ENCODE data around the gene BPIFB6.

DNA sequence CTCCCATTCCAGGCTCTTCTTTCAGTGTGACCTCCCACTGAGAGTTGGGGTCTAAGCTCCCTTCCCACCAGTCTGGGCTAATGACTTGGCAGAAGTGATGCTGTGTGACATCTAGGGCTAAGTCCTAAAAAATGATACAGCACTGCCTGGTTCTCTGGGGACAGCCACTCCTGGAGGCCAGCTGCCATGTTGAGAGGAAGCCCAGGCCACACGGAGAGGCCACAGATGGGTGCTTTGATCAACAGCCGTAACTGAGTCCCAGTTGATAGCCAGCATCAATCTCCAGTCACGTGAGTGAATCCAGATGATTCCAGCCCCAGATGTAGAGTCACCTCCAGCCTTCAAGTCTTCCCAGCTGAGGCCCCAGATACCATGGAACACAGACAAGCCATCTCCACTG is 41.0 kb upstream of the BPIFB6 start:
- no peak for TF ChIP-seq EZH2 (IDR thresholded peaks at IDR 0.05; ENCODE audit: low read length, unreplicated experiment)
- TF ChIP-seq, protein P1, sequence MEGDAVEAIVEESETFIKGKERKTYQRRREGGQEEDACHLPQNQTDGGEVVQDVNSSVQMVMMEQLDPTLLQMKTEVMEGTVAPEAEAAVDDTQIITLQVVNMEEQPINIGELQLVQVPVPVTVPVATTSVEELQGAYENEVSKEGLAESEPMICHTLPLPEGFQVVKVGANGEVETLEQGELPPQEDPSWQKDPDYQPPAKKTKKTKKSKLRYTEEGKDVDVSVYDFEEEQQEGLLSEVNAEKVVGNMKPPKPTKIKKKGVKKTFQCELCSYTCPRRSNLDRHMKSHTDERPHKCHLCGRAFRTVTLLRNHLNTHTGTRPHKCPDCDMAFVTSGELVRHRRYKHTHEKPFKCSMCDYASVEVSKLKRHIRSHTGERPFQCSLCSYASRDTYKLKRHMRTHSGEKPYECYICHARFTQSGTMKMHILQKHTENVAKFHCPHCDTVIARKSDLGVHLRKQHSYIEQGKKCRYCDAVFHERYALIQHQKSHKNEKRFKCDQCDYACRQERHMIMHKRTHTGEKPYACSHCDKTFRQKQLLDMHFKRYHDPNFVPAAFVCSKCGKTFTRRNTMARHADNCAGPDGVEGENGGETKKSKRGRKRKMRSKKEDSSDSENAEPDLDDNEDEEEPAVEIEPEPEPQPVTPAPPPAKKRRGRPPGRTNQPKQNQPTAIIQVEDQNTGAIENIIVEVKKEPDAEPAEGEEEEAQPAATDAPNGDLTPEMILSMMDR (conservative IDR thresholded peaks at IDR 0.05; ENCODE audit: low read depth, low read length): no peak

All from PC-3 (cell line).